Activated T-helper 1 cell treated with anti-CD3 and anti-CD28 coated beads, Interleukin-12 subunit alpha, Interleukin-12 subunit beta, Interleukin-2, Interleukin-4 antibody, amounts not matched to agents 30 ng/mL and 10 ng/mL and 1 ng/mL, durations not matched to agents 14 hours and 24 hours and 36 hours (primary cell): ENCODE results near the gene ASB13. TPM values are rescaled to one million over a fixed set of nuclear protein-coding genes. Genes with fewer than 3 reads are reported as not detected.

Experiments used
- DNase-seq: peaks from one replicate; pipeline ENCODE4 v3.0.0; 2021; ENCODE audit warnings: low spot score
- H3K27ac Mint-ChIP-seq: one replicate; pipeline ENCODE4 v1.8.0; 2021; ENCODE audit warnings: mild to moderate bottlenecking, mixed read lengths
- H3K27me3 Mint-ChIP-seq: one replicate; pipeline ENCODE4 v1.8.0; 2022; ENCODE audit warnings: mild to moderate bottlenecking, moderate library complexity, mixed read lengths; ENCODE audit not compliant: insufficient read depth
- H3K36me3 Mint-ChIP-seq: one replicate; pipeline ENCODE4 v1.8.0; 2021; ENCODE audit warnings: low read depth, mixed read lengths
- H3K4me1 Mint-ChIP-seq: one replicate; pipeline ENCODE4 v1.8.0; 2021; ENCODE audit warnings: low read depth, mixed read lengths
- H3K4me3 Mint-ChIP-seq: one replicate; pipeline ENCODE4 v1.8.0; 2021; ENCODE audit warnings: mild to moderate bottlenecking, moderate library complexity, mixed read lengths
- H3K9me3 Mint-ChIP-seq: one replicate; pipeline ENCODE4 v1.8.0; 2021; ENCODE audit warnings: mixed read lengths
- intact Hi-C: fragments of 100-400 bp; cut with micrococcal nuclease; formaldehyde crosslinking; loops from one replicate; pipeline ENCODE4 v1.15.1; 2024
- total RNA-seq: library from RNA; stranded (reverse); gene quantifications from 2 replicates; pipeline ENCODE4 v1.2.3, GENCODE V29; 2022

Gene ASB13
- total RNA-seq, 1 donor from 2014 or later, result 12.7 TPM

DNA sequence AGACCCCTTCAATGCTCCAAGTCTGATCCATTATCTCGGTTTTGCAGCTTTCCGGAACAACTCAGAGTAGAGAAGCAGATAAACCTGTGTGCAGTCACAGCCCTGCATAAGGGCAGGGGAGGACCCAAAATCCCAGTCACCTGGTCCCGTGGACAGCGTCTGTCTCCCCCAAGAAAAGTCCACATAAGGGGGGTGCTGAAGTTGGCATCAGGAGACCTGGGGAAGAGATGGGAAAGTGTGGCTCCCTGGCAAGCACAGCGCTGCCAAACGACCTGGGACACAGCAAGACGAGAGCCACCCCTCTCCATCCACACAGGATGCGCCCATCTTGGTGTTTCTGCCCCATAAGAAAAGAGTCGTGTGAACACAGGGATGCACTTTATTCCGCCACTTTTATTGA lies 27.9 kb downstream of the ASB13 start:
- Mint-ChIP-seq H3K4me1 (no peaks in the 10 kb centered on the region), H3K27me3 (peaks cover 2% of the 10 kb centered on the region), H3K27ac (no peak overlapping the region), H3K4me3 (no peak overlapping the region), H3K36me3 (no peaks in the 10 kb centered on the region), H3K9me3 (no peaks in the 10 kb centered on the region)
- intact Hi-C loops, result no loop called here
- no peak for DNase-seq

DNA sequence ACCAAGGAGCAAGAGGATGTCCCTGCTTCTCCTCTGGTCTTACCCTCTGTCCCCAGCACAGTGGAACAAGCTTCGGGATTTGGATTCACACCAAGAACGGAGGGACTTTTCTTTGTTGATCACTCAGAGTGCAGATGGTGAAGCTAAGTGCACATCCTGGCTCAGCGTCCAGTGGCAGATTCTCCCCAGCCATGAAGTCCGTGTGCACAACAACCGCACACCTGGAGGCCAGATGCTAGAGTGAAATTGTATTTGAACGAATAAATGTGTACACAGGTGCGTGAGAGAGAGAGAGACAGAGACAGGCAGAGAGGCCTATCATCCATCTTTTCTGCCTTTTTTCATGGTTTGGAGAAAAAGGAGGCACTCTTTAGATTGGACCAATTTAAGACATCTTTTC lies 31.5 kb downstream of the ASB13 start:
- H3K4me1 Mint-ChIP-seq, result peaks cover 3% of the 10 kb centered on the region
- intact Hi-C loops, result no loop called here
- H3K9me3 Mint-ChIP-seq, result no peaks in the 10 kb centered on the region
- H3K36me3 Mint-ChIP-seq, result no peaks in the 10 kb centered on the region
- DNase-seq, result no peak
- H3K4me3 Mint-ChIP-seq, result no peak overlapping the region
- no peak overlapping the region for H3K27ac Mint-ChIP-seq
- H3K27me3 Mint-ChIP-seq, result peaks cover 2% of the 10 kb centered on the region

DNA sequence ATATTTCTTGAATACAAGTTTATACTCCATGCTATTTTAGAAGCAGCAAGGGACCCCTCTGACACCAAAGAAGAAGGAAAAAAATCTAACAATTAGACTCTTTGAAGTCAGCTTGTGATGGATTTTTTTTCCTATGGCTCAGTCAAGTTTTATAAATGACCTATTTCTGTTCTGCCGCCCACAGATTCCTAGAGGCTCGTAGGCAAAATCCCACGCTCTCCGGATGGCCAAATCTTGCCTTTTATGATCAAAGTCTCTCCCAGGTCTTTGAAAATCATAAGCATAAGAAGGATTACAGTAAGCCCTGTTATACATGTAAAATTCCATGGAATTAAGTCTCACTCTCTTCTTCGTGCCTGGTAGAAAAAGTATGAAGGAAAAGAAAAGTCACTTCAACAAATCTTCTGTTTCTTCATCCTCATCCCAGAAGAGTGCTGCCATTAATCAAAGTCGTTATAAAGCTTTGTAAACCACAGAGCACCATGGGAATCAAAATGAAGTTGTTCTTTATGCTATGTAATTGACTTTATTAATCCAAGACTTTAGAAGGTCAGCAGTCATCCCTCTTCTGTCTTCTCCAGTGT lies 33.1 kb downstream of the ASB13 start:
- no peaks in the 10 kb centered on the region for H3K9me3 Mint-ChIP-seq
- H3K36me3 Mint-ChIP-seq, result no peaks in the 10 kb centered on the region
- intact Hi-C loops, result no loop called here
- H3K4me3 Mint-ChIP-seq, result no peak overlapping the region
- H3K4me1 Mint-ChIP-seq, result peaks cover 19% of the 10 kb centered on the region
- H3K27ac Mint-ChIP-seq, result no peak overlapping the region
- peaks cover 4% of the 10 kb centered on the region for H3K27me3 Mint-ChIP-seq
- no peak for DNase-seq

DNA sequence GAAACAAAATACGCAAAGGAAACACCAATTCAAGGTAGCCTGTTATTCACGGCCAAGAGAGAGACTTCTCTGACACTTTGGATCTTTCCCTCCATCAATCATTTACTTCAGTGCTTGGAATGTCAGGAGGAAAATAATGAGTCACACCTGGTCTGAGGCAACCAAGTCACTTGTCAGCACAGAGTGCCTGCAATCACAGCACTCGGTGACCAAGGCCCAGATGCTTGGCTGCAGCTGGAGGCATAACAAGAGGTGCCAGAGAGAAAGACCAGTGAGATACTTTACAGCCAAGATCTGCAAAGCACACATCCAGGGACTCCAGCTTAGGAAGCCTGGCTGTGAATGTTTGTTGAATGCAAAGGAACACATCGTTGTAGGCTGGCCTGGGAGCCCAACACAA lies 33.9 kb downstream of the ASB13 start:
- intact Hi-C loops, result no loop called here
- Mint-ChIP-seq H3K36me3 (no peaks in the 10 kb centered on the region), H3K4me3 (no peak overlapping the region), H3K27me3 (peaks cover 4% of the 10 kb centered on the region), H3K4me1 (peaks cover 19% of the 10 kb centered on the region), H3K27ac (no peak overlapping the region), H3K9me3 (no peaks in the 10 kb centered on the region)
- DNase-seq, result no peak

DNA sequence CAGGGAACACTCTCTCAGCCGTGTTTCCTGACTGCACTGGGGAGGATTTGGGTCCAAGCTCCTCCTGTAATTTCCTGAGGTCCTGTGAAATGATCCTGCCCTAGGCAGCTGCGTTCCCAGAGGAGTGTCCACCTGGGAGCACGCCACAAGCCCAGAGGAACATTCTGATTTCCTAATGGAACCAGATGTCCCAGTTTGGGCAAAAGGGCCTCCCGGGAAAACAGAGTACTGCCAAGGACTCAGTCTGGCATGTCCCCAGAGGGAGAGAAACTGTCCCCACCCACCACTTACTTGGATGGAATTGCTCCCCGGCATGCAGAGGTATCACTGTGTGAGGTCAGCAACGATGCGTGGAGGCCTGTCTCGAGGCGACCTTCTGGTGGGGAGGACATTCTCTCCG lies 34.5 kb downstream of the ASB13 start:
- H3K36me3 Mint-ChIP-seq, result no peaks in the 10 kb centered on the region

DNA sequence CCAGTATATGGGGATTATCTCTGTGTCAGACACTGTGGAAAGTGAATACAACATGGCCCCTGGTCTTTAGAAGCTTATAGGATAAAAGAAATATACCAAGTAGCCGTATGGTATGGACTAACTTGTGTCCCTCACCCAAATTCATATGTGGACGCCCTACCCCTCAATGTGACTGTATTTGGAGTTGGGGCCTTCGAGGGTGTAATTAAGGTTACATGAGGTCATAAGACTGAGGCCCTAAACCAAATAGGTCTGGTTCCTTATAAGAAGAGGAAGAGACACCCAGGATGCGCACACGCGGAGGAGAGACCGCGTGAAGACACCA lies 36.3 kb downstream of the ASB13 start:
- no peak for DNase-seq
- H3K27ac Mint-ChIP-seq, result no peak overlapping the region
- no peaks in the 10 kb centered on the region for H3K36me3 Mint-ChIP-seq
- H3K27me3 Mint-ChIP-seq, result peaks cover 3% of the 10 kb centered on the region
- no peak overlapping the region for H3K4me3 Mint-ChIP-seq
- H3K9me3 Mint-ChIP-seq, result no peaks in the 10 kb centered on the region
- peaks cover 19% of the 10 kb centered on the region for H3K4me1 Mint-ChIP-seq
- intact Hi-C loops, result loop anchor here (2.0 kb wide), 1 partner anchor 101 kb away; no protein-coding TSS in a partner anchor

More for the DNA sequence above, 34.5 kb downstream of the ASB13 start:
- intact Hi-C loops, result loop anchor here (2.0 kb wide), 1 partner anchor 99 kb away; no protein-coding TSS in a partner anchor
- no peak overlapping the region for H3K27ac Mint-ChIP-seq
- DNase-seq, result no peak
- peaks cover 19% of the 10 kb centered on the region for H3K4me1 Mint-ChIP-seq
- H3K27me3 Mint-ChIP-seq, result peaks cover 3% of the 10 kb centered on the region
- H3K4me3 Mint-ChIP-seq, result no peak overlapping the region
- H3K9me3 Mint-ChIP-seq, result no peaks in the 10 kb centered on the region

DNA sequence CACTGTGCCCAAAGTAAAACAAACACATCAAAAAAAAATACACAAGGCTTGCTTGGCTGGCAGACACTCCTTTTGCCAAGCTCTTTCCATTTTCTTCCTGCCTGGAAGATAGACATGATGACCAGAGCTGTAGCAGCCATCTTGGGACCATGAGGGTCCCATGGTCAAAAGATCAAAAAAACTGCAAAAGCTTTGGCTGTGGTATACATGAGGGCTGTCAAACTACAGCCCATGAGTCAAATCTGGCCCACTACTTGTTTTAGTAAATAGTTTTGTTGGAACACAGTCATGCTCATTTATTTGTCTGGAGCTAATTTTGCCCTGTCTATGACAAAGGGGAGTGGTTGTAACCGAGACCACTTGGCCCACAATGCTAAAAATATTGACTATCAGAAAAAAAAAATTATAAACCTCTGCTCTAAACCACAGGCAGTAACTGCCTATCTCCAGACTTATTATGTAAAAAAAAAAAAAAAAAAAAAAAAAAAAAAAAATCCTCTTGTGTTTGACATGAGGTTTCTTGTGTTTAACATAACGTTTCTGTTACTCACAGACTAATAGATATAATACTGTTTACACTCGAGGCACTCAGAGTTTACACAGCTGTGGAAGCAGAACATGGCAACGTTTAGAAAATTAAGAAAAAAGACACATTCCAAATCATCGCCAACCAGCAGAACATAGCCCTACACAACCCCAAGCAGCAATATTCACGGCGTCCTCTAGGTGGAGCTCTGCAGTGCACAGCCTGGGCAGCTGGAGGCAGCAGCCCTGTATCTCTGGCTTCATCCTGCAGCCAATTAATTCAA lies 36.9 kb downstream of the ASB13 start:
- H3K36me3 Mint-ChIP-seq, result no peaks in the 10 kb centered on the region
- peaks cover 3% of the 10 kb centered on the region for H3K27me3 Mint-ChIP-seq
- intact Hi-C loops, result loop anchor here (1.0 to 5.0 kb wide), 7 partner anchors 37 to 458 kb away; partner anchors contain the start of genes ASB13, RBM17 and TASOR2
- peak overlapping the region; percentile 29 for H3K4me3 Mint-ChIP-seq
- DNase-seq, result peak; percentile 76
- peak overlapping the region; percentile 85 for H3K27ac Mint-ChIP-seq
- H3K9me3 Mint-ChIP-seq, result no peaks in the 10 kb centered on the region
- peaks cover 19% of the 10 kb centered on the region for H3K4me1 Mint-ChIP-seq

DNA sequence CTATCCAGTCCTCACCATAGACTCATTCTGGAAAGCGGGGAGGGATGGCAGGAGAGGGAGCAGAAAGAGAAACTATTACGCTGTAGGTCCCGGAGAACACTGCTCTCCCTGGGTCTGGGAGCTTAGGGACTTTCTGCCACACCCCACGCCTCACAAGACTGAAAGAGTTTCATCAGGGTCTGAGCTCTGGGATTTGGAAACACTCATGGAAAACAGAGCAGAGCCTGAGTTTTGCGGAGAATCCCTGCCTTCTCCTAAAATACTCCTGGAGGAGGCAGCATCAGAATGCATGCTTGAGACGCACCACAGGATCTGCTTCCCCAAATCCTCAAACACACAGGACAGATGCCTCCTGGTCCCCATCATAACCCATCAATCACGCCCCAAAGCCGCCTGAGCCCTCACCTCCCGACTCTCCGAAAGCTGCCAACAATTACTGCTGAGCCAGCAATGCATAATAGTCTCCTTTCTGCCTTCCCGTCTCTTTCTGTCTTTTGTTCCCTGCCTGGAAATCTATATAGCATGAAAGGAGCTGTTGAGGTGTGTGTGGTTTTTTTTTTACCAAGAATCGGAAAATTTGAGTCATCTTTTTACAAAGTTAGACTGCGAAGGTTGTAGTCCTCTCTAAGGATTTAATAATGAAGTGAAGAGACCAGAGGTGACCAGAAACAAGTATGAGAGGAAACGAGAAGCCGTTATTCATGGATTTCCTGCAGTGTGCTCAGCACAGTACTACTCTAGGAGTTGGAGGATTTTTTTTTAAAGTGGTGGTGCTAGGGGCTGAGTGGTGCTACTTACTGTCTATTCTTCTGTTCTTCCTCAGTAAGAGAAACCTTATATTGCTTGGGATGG lies 37.7 kb downstream of the ASB13 start:
- H3K27ac Mint-ChIP-seq, result peak overlapping the region; percentile 85
- peak overlapping the region; percentile 29 for H3K4me3 Mint-ChIP-seq
- H3K9me3 Mint-ChIP-seq, result no peaks in the 10 kb centered on the region
- DNase-seq, result no peak
- H3K4me1 Mint-ChIP-seq, result peaks cover 19% of the 10 kb centered on the region
- no peaks in the 10 kb centered on the region for H3K36me3 Mint-ChIP-seq
- peaks cover 3% of the 10 kb centered on the region for H3K27me3 Mint-ChIP-seq
- intact Hi-C loops, result loop anchor here (1.0 to 5.0 kb wide), 6 partner anchors 38 to 459 kb away; partner anchors contain the start of genes ASB13, RBM17 and TASOR2

DNA sequence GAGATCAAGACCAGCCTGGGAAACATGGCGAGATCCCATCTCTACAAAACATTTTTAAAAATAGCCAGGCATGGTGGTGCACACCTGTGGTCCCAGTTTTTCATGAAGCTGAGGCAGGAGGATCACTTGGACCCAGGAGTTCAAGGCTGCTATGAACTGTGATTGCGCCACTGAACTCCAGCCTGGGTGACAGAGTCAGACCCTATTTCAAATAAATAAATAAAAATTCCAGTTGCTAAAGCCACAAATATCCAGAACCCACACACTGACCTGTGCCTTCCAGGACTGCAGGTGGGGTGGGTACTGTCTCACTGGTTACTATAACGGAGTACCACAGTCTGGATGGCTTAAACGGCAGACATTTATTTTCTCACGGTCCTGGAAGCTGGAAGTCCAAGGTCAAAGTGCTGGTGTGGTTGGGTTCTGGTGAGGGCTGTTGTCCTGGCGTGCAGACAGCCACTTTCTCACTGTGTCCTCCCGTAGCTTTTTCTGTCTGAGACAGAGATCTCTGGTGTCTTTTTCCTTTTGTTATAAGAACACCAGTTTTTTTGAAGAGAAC lies 38.8 kb downstream of the ASB13 start:
- H3K36me3 Mint-ChIP-seq, result no peaks in the 10 kb centered on the region
- H3K27me3 Mint-ChIP-seq, result peaks cover 3% of the 10 kb centered on the region
- peaks cover 19% of the 10 kb centered on the region for H3K4me1 Mint-ChIP-seq
- no peak for DNase-seq
- H3K9me3 Mint-ChIP-seq, result no peaks in the 10 kb centered on the region
- H3K27ac Mint-ChIP-seq, result no peak overlapping the region
- no peak overlapping the region for H3K4me3 Mint-ChIP-seq
- intact Hi-C loops, result loop anchor here (2.0 to 5.0 kb wide), 4 partner anchors 55 to 460 kb away; partner anchors contain the start of genes RBM17 and TASOR2

DNA sequence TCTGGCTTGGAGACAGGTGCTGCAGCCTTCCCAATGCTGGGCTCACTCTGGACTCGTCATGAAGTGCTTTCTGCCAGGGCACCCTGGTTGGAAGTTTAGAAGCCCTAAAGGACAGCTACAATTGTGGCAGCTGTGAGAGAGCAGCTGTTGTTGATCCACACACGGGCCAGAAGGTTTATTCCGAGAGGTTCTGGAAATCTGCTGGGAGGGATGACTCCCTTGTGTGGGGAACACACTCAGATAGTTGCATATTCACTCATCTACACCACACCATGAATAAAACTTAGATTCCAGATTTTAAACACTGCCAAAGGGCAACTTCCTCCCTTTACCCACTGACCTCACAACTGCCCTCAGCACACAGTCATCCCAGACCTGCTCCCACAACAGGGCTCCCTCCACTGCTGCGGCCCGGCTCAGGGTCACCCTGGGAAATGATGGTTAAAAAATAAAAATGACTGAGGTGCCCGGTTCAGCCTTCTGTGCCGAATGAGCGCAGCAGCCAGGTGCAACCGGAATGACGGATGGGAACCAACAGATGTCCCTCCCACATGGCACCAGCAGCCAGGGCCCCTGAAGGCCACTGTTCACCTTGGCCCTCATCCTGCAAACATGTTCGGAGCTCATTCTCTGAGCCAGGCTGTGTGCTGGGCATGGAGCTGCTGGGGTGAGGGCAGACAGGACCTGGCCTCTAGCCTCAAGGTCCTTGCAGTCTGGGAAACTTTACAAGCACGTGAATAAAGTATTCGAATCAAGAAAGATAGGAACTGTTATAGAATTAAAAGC lies 40.2 kb downstream of the ASB13 start:
- Mint-ChIP-seq H3K27ac (no peak overlapping the region), H3K9me3 (no peaks in the 10 kb centered on the region), H3K4me3 (no peak overlapping the region), H3K36me3 (no peaks in the 10 kb centered on the region), H3K4me1 (peaks cover 19% of the 10 kb centered on the region), H3K27me3 (peaks cover 3% of the 10 kb centered on the region)
- no peak for DNase-seq
- intact Hi-C loops, result loop anchor here (5.0 kb wide), 3 partner anchors 56 to 461 kb away; partner anchors contain the start of genes RBM17 and TASOR2

DNA sequence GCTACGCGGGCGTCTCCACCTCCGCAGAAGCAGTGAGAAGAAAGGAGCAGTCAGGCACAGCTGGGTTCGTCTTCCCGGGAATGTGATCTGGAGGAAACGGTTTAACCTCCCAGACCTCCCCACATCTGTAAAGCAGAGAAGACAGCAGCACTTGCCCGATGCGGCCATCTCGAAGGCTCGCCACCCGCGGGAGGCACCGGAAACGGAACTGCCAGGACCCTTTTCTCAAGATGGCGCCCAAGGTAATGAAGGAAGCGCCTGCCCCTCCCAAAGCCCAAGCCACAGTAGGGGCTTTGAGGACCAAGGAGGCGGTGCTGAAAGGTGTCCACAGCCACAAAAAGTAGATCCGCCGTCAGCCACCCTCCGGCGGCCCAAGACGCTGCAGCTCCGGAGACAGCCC lies 41.7 kb downstream of the ASB13 start:
- intact Hi-C loops, result loop anchor here (5.0 kb wide), 3 partner anchors 58 to 463 kb away; partner anchors contain the start of genes RBM17 and TASOR2
- DNase-seq, result no peak
- H3K27ac Mint-ChIP-seq, result no peak overlapping the region
- H3K9me3 Mint-ChIP-seq, result no peaks in the 10 kb centered on the region
- H3K36me3 Mint-ChIP-seq, result no peaks in the 10 kb centered on the region
- peaks cover 8% of the 10 kb centered on the region for H3K27me3 Mint-ChIP-seq
- peaks cover 14% of the 10 kb centered on the region for H3K4me1 Mint-ChIP-seq
- no peak overlapping the region for H3K4me3 Mint-ChIP-seq
